ENCODE measurements around the gene ITGA11. TPM values are rescaled to one million over a fixed set of nuclear protein-coding genes. Genes with fewer than 3 reads are reported as not detected.

The ITGA11 gene
- total RNA-seq, 3 donors from 2014 or later (not counting 1 experiment from before 2014, with no cell fraction given) = not detected

- no peak for TF ChIP-seq CTCF (IDR thresholded peaks at IDR 0.05)
These were observed 32.6 kb upstream of the ITGA11 start for GRCh38 chr15:68464448-68465090.

GRCh38 chr15:68463996-68464395, 32.0 kb upstream of the ITGA11 start:
- no peak for ATAC-seq
- no peak for TF ChIP-seq CTCF (IDR thresholded peaks at IDR 0.05)
- H3K27ac ChIP-seq (ENCODE audit: low read length) = no peak overlapping the region
- H3K4me1 ChIP-seq (ENCODE audit: control insufficient read depth, insufficient read depth, low read length) = no peaks in the 10 kb centered on the region
- H3K9me3 ChIP-seq (ENCODE audit: control insufficient read depth, insufficient read depth, low read length) = no peaks in the 10 kb centered on the region
- DNase-seq = no peak
- no peaks in the 10 kb centered on the region for H3K27me3 ChIP-seq (ENCODE audit: control insufficient read depth, insufficient read depth, low read length)
- no peaks in the 10 kb centered on the region for H3K4me1 Mint-ChIP-seq
- no peaks in the 10 kb centered on the region for H3K9me3 Mint-ChIP-seq
- peaks cover 14 to 29% of the 10 kb centered on the region in 2 donors for H3K27me3 Mint-ChIP-seq (ENCODE audit: low read depth in 2 of 2)
- WGBS (ENCODE audit: insufficient coverage) = 73% methylated on average over 1 of the region's 3 CpGs
- no peak overlapping the region for H3K4me3 ChIP-seq (ENCODE audit: low read length)
- intact Hi-C loops (cut with micrococcal nuclease) = no loop called here
- H3K27ac Mint-ChIP-seq = no peak overlapping the region
- H3K36me3 ChIP-seq (ENCODE audit: control insufficient read depth, insufficient read depth, low read length) = no peaks in the 10 kb centered on the region
- no peaks in the 10 kb centered on the region for H3K36me3 Mint-ChIP-seq
- H3K4me3 Mint-ChIP-seq = no peak overlapping the region

More at GRCh38 chr15:68464448-68465090, 32.6 kb upstream of the ITGA11 start:
- Histone ChIP-seq H3K27me3 (ENCODE audit: control insufficient read depth, insufficient read depth, low read length) (no peaks in the 10 kb centered on the region), H3K27ac (ENCODE audit: low read length) (no peak overlapping the region), H3K4me3 (ENCODE audit: low read length) (no peak overlapping the region), H3K4me1 (ENCODE audit: control insufficient read depth, insufficient read depth, low read length) (no peaks in the 10 kb centered on the region), H3K9me3 (ENCODE audit: control insufficient read depth, insufficient read depth, low read length) (no peaks in the 10 kb centered on the region), H3K36me3 (ENCODE audit: control insufficient read depth, insufficient read depth, low read length) (no peaks in the 10 kb centered on the region)
- Mint-ChIP-seq H3K27ac (no peak overlapping the region), H3K4me3 (no peak overlapping the region), H3K9me3 (no peaks in the 10 kb centered on the region), H3K4me1 (no peaks in the 10 kb centered on the region), H3K36me3 (no peaks in the 10 kb centered on the region), H3K27me3 (ENCODE audit: low read depth in 2 of 2) (peaks cover 14 to 27% of the 10 kb centered on the region in 2 donors)
- no peak for ATAC-seq
- DNase-seq = no peak
- 76% methylated on average over 7 of the region's 7 CpGs for WGBS (ENCODE audit: insufficient coverage)
- intact Hi-C loops (cut with micrococcal nuclease) = no loop called here

GRCh38 chr15:68463444-68463843, 31.5 kb upstream of the ITGA11 start:
- no peak for TF ChIP-seq CTCF (IDR thresholded peaks at IDR 0.05)
- no peaks in the 10 kb centered on the region for H3K36me3 Mint-ChIP-seq
- H3K27ac ChIP-seq (ENCODE audit: low read length) = no peak overlapping the region
- ATAC-seq (no peak), DNase-seq (no peak)
- H3K4me1 ChIP-seq (ENCODE audit: control insufficient read depth, insufficient read depth, low read length) = no peaks in the 10 kb centered on the region
- no peak overlapping the region for H3K27ac Mint-ChIP-seq
- H3K27me3 Mint-ChIP-seq (ENCODE audit: low read depth in 2 of 2) = peaks cover 12 to 32% of the 10 kb centered on the region in 2 donors
- no peak overlapping the region for H3K4me3 Mint-ChIP-seq
- H3K9me3 ChIP-seq (ENCODE audit: control insufficient read depth, insufficient read depth, low read length) = no peaks in the 10 kb centered on the region
- 89% methylated on average over 4 of the region's 5 CpGs for WGBS (ENCODE audit: insufficient coverage)
- no peaks in the 10 kb centered on the region for H3K27me3 ChIP-seq (ENCODE audit: control insufficient read depth, insufficient read depth, low read length)
- intact Hi-C loops (cut with micrococcal nuclease) = no loop called here
- H3K9me3 Mint-ChIP-seq = no peaks in the 10 kb centered on the region
- no peaks in the 10 kb centered on the region for H3K4me1 Mint-ChIP-seq
- H3K4me3 ChIP-seq (ENCODE audit: low read length) = no peak overlapping the region
- no peaks in the 10 kb centered on the region for H3K36me3 ChIP-seq (ENCODE audit: control insufficient read depth, insufficient read depth, low read length)

- intact Hi-C loops (cut with micrococcal nuclease) = no loop called here
- 92% methylated on average over 2 of the region's 2 CpGs for WGBS (ENCODE audit: insufficient coverage)
- Histone ChIP-seq H3K27me3 (ENCODE audit: control insufficient read depth, insufficient read depth, low read length) (no peaks in the 10 kb centered on the region), H3K4me1 (ENCODE audit: control insufficient read depth, insufficient read depth, low read length) (no peaks in the 10 kb centered on the region), H3K36me3 (ENCODE audit: control insufficient read depth, insufficient read depth, low read length) (no peaks in the 10 kb centered on the region), H3K9me3 (ENCODE audit: control insufficient read depth, insufficient read depth, low read length) (no peaks in the 10 kb centered on the region), H3K27ac (ENCODE audit: low read length) (no peak overlapping the region), H3K4me3 (ENCODE audit: low read length) (no peak overlapping the region)
- Mint-ChIP-seq H3K9me3 (no peaks in the 10 kb centered on the region), H3K4me1 (no peaks in the 10 kb centered on the region), H3K36me3 (no peaks in the 10 kb centered on the region), H3K4me3 (no peak overlapping the region), H3K27me3 (ENCODE audit: low read depth in 2 of 2) (peaks cover 11 to 33% of the 10 kb centered on the region in 2 donors), H3K27ac (no peak overlapping the region)
- ATAC-seq = no peak
- no peak for TF ChIP-seq CTCF (IDR thresholded peaks at IDR 0.05)
- DNase-seq = no peak
These were observed 28.2 kb upstream of the ITGA11 start for GRCh38 chr15:68460166-68460565.

Data from natural killer cell (primary cell).